Right lobe of liver (tissue), 6 donors: ENCODE data around the gene MTERF2. TPM values are rescaled to one million over a fixed set of nuclear protein-coding genes. Genes with fewer than 3 reads are reported as not detected.

Experiments used
- ATAC-seq, 4 donors: fragments of 200-7000 bp; cut with Tn5 transposase; one replicate each; pipeline ENCODE4 v1.9.1; 2020; ENCODE audit warnings: mild to moderate bottlenecking in 4 of 4, moderate library complexity in 4 of 4
- DNase-seq, 3 donors: peaks; one replicate each; pipeline ENCODE4 v3.0.0-alpha.2; 2020
- H3K27ac ChIP-seq, 3 donors: fragments of 200-600 bp; one replicate each; pipeline ENCODE4 v1.8.0; 2022
- H3K27me3 ChIP-seq, 2 donors: fragments of 200-600 bp; one replicate each; pipeline ENCODE4 v1.8.0; 2022
- H3K36me3 ChIP-seq, 4 donors: fragments of 200-600 bp; sonication (generic) in 1 of 4; one replicate each; pipeline versions ENCODE4 v1.5.1 to v1.8.0; 2017 to 2022; ENCODE audit warnings: control low read depth in 1 of 4
- H3K4me1 ChIP-seq, 4 donors: fragments of 200-600 bp; sonication (generic) in 1 of 4; one replicate each; pipeline versions ENCODE4 v1.5.1 to v1.8.0; 2017 to 2022; ENCODE audit warnings: control low read depth in 1 of 4
- H3K4me3 ChIP-seq, 3 donors: fragments of 200-600 bp; one replicate each; pipeline ENCODE4 v1.8.0; 2022
- H3K9me3 ChIP-seq, 4 donors: fragments of 200-600 bp; sonication (generic) in 1 of 4; one replicate each; pipeline versions ENCODE4 v1.5.1 to v1.8.0; 2017 to 2022; ENCODE audit warnings: control low read depth in 1 of 4
- CTCF ChIP-seq, 4 donors: fragments of 200-600 bp in 3 of 4; fragments of 450-650 bp in 1 of 4; IDR thresholded peaks; one replicate each; pipeline versions ENCODE4 v1.5.1 to v1.8.0; 2016 to 2022; ENCODE audit warnings: antibody characterized with exemption in 4 of 4, mild to moderate bottlenecking in 2 of 4
- POLR2A ChIP-seq: fragments of 450-650 bp; IDR thresholded peaks from one replicate; pipeline ENCODE4 v1.6.1; 2017; ENCODE audit warnings: antibody characterized with exemption, mild to moderate bottlenecking
- WGBS: methylation state at CpG from one replicate; pipeline ENCODE4 v1.1.6; 2018; ENCODE audit warnings: low coverage, low lambda C conversion rate; ENCODE audit not compliant: insufficient coverage; ENCODE audit errors: missing lambda C conversion rate; 5-methylcytosine and 5-hydroxymethylcytosine counted together
- intact Hi-C, 2 donors: fragments of 100-400 bp; cut with DNase I; formaldehyde crosslinking; loops; one replicate each; pipeline versions ENCODE4 v1.11.2 to v1.14.1; 2022
- total RNA-seq, 6 experiments: library from RNA; depleted of rRNA in 2 of 6; stranded (reverse); fragments of >200 nt in 2 of 6; fragmentation: NEBNext Ultra II Directional in 3 of 6; extraction: Animal tissue kit (Norgen Biotek cat#: 25700) in 3 of 6; gene quantifications; one replicate each; pipeline versions ENCODE4 v1.1.0 to v1.2.4, GENCODE V29; 2016 to 2023
- donor health status: DM: no; HTN: yes; CAD: no.
- donor health status: DM: no; HTN: no; CAD: no.
- donor health status: DM: no; HTN: no; CAD: no.
- donor health status: DM: no; HTN: yes; CAD: no.
- donor health status: DM: no; HTN: yes; CAD: no.

Gene MTERF2
- total RNA-seq, 6 experiments from 2014 or later, result 7.2 to 14.4 (median 12.0) TPM

GRCh38 chr12:106974511-106974910 lies 12.4 kb downstream of the MTERF2 start:
- peaks cover 0 to 75% (median 29%) of the 10 kb centered on the region in 4 donors for H3K4me1 ChIP-seq
- H3K4me3 ChIP-seq, result no peak overlapping the region
- H3K27me3 ChIP-seq, result no peaks in the 10 kb centered on the region
- intact Hi-C loops, result no loop called here
- WGBS, result 38% methylated on average over 3 of the region's 3 CpGs
- H3K27ac ChIP-seq, result peak overlapping the region; percentile 8 to 74 (median 19)
- peak in 1 of 3 donors; percentile 54 for DNase-seq
- H3K36me3 ChIP-seq, result peaks cover 0 to 7% (median 1%) of the 10 kb centered on the region in 4 donors
- H3K9me3 ChIP-seq, result no peaks in the 10 kb centered on the region
- TF ChIP-seq CTCF (IDR thresholded peaks at IDR 0.05) (no peak), POLR2A (peak; percentile 31)
- peak; percentile 69 to 81 (median 74) for ATAC-seq

GRCh38 chr12:106973545-106973944 lies 13.4 kb downstream of the MTERF2 start:
- Histone ChIP-seq H3K27me3 (no peaks in the 10 kb centered on the region), H3K4me1 (peaks cover 0 to 65% (median 27%) of the 10 kb centered on the region in 4 donors), H3K9me3 (no peaks in the 10 kb centered on the region), H3K4me3 (no peak overlapping the region), H3K36me3 (peaks cover 0 to 7% (median 1%) of the 10 kb centered on the region in 4 donors), H3K27ac (peak overlapping the region in 1 of 3 donors; percentile 74)
- ATAC-seq (no peak), DNase-seq (no peak)
- TF ChIP-seq POLR2A (no peak), CTCF (IDR thresholded peaks at IDR 0.05) (no peak)
- intact Hi-C loops, result no loop called here

GRCh38 chr12:106971065-106971464 lies 15.9 kb downstream of the MTERF2 start:
- Histone ChIP-seq H3K27ac (no peak overlapping the region), H3K27me3 (no peaks in the 10 kb centered on the region), H3K9me3 (no peaks in the 10 kb centered on the region), H3K4me3 (no peak overlapping the region), H3K36me3 (peaks cover 0 to 14% (median 11%) of the 10 kb centered on the region in 4 donors), H3K4me1 (peaks cover 0 to 43% (median 16%) of the 10 kb centered on the region in 4 donors)
- intact Hi-C loops, result no loop called here
- 94% methylated on average over 2 of the region's 2 CpGs for WGBS
- ATAC-seq, result no peak
- no peak for TF ChIP-seq CTCF (IDR thresholded peaks at IDR 0.05)
- no peak for DNase-seq

GRCh38 chr12:106964526-106964925 lies 22.4 kb downstream of the MTERF2 start:
- H3K4me3 ChIP-seq, result no peak overlapping the region
- H3K36me3 ChIP-seq, result peaks cover 0 to 14% (median 6%) of the 10 kb centered on the region in 4 donors
- DNase-seq (no peak), ATAC-seq (no peak)
- 94% methylated on average over 2 of the region's 2 CpGs for WGBS
- TF ChIP-seq CTCF (IDR thresholded peaks at IDR 0.05) (no peak), POLR2A (no peak)
- peaks cover 0 to 6% (median 0%) of the 10 kb centered on the region in 4 donors for H3K4me1 ChIP-seq
- no peaks in the 10 kb centered on the region for H3K9me3 ChIP-seq
- H3K27ac ChIP-seq, result no peak overlapping the region
- intact Hi-C loops, result no loop called here
- H3K27me3 ChIP-seq, result no peaks in the 10 kb centered on the region

- H3K4me3 ChIP-seq, result no peak overlapping the region
- 94% methylated on average over 3 of the region's 3 CpGs for WGBS
- no peaks in the 10 kb centered on the region for H3K27me3 ChIP-seq
- H3K9me3 ChIP-seq, result no peaks in the 10 kb centered on the region
- no peak overlapping the region for H3K27ac ChIP-seq
- DNase-seq (no peak), ATAC-seq (no peak)
- H3K4me1 ChIP-seq, result peaks cover 0 to 26% (median 0%) of the 10 kb centered on the region in 4 donors
- H3K36me3 ChIP-seq, result peaks cover 0 to 5% (median 2%) of the 10 kb centered on the region in 4 donors
- intact Hi-C loops, result no loop called here
- TF ChIP-seq POLR2A (no peak), CTCF (IDR thresholded peaks at IDR 0.05) (no peak)
Observed at GRCh38 chr12:106962286-106962685, 24.7 kb downstream of the MTERF2 start.
